HG03175 (cell line): ENCODE measurements around the gene TMEM238L.

Source experiments
- ATAC-seq: cut with Tn5 transposase; IDR thresholded peaks from one replicate; pipeline ENCODE4 v1.9.1; 2021; ENCODE audit warnings: mild to moderate bottlenecking, moderate library complexity; ENCODE audit not compliant: unreplicated experiment

The TMEM238L gene

DNA sequence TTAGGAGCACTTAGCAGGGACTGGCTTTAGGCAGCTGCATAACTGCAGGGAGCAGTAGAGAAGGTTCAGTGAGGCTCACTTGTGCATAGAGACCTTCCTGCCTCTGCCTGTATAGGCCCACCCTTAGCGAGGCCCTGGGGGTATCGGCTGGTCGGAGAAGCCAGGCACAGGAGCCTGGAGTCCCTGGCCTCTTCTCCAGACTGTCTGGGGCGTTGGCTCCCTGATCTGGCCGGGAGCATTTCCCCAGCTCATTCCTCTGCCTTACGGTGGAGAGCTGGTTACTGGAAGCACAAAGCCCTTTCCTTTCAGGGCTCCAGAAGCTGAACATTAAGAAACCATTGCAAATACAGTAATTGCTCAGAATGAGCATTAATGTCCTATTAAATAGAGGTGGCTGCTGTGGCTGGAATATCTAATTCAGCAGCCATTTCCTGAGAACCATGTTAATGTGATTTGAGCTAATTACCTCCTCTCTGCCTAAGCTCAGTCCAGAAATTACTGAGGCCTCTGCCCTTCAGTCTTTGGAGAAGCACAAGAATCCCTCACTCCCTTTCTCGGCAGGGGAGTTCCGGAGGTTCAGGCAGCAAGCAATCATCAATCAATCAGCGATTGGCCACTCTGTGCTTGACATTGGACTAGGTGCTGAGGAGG is 55.2 kb downstream of the TMEM238L start:
- ATAC-seq: no peak

GRCh38 chr17:10745231-10745630 is 58.7 kb downstream of the TMEM238L start:
- ATAC-seq: no peak
